Activated T-cell treated with anti-CD3 and anti-CD28 coated beads, Interleukin-2, amount 50 U/mL, for 4 hours (primary cell): Measurements from ENCODE around the gene APOL6. TPM values are rescaled to one million over a fixed set of nuclear protein-coding genes. Genes with fewer than 3 reads are reported as not detected.
"Not testable (repeated sequence)": the region's sequence is repeated elsewhere in the genome, so short reads cannot be mapped to it uniquely, and the experiment has no call there.

ENCODE experiments used
- ATAC-seq, 2 donors: fragments of 200-7000 bp; cut with Tn5 transposase; one replicate each; pipeline ENCODE4 v1.10.0; 2021
- DNase-seq: peaks from one replicate; pipeline ENCODE4 v3.0.0-alpha.2; 2020
- H3K27me3 Mint-ChIP-seq: one replicate; pipeline ENCODE4 v1.8.0; 2021; ENCODE audit warnings: low read depth, mixed read lengths
- H3K36me3 Mint-ChIP-seq: one replicate; pipeline ENCODE4 v1.8.0; 2022; ENCODE audit warnings: mixed read lengths; ENCODE audit not compliant: insufficient read depth
- H3K4me1 Mint-ChIP-seq: one replicate; pipeline ENCODE4 v1.8.0; 2021; ENCODE audit warnings: low read depth, mixed read lengths
- H3K4me3 Mint-ChIP-seq: one replicate; pipeline ENCODE4 v1.8.0; 2021; ENCODE audit warnings: mild to moderate bottlenecking, moderate library complexity, mixed read lengths
- H3K9me3 Mint-ChIP-seq: one replicate; pipeline ENCODE4 v1.8.0; 2021; ENCODE audit warnings: mixed read lengths
- total RNA-seq, 3 donors: library from RNA; stranded (reverse); gene quantifications; one replicate each; pipeline ENCODE4 v1.2.1, GENCODE V29; 2021

The APOL6 gene
- total RNA-seq, 3 donors from 2014 or later = 18.8 to 32.7 (median 24.5) TPM

- Mint-ChIP-seq H3K4me1 (no peaks in the 10 kb centered on the region), H3K27me3 (no peaks in the 10 kb centered on the region), H3K4me3 (no peak overlapping the region), H3K36me3 (no peaks in the 10 kb centered on the region), H3K9me3 (no peaks in the 10 kb centered on the region)
- no peak for DNase-seq
- ATAC-seq = no peak
Observed at GRCh38 chr22:35688913-35689675, 40.8 kb downstream of the APOL6 start.

- H3K27me3 Mint-ChIP-seq = no peaks in the 10 kb centered on the region
- no peak overlapping the region for H3K4me3 Mint-ChIP-seq
- DNase-seq (no peak), ATAC-seq (no peak)
- no peaks in the 10 kb centered on the region for H3K4me1 Mint-ChIP-seq
- H3K36me3 Mint-ChIP-seq = no peaks in the 10 kb centered on the region
- H3K9me3 Mint-ChIP-seq = no peaks in the 10 kb centered on the region
Observed at GRCh38 chr22:35690001-35690400, 41.8 kb downstream of the APOL6 start.

GRCh38 chr22:35695202-35695601 lies 47.0 kb downstream of the APOL6 start:
- H3K36me3 Mint-ChIP-seq = no peaks in the 10 kb centered on the region
- ATAC-seq = no peak
- H3K27me3 Mint-ChIP-seq = peaks cover 3% of the 10 kb centered on the region
- H3K4me3 Mint-ChIP-seq = no peak overlapping the region
- DNase-seq = no peak
- H3K4me1 Mint-ChIP-seq = no peaks in the 10 kb centered on the region
- H3K9me3 Mint-ChIP-seq = no peaks in the 10 kb centered on the region

- Mint-ChIP-seq H3K4me1 (no peaks in the 10 kb centered on the region), H3K27me3 (peaks cover 3% of the 10 kb centered on the region), H3K36me3 (no peaks in the 10 kb centered on the region), H3K4me3 (no peak overlapping the region), H3K9me3 (no peaks in the 10 kb centered on the region)
- ATAC-seq (peak; percentile 42 to 57), DNase-seq (no peak)
Observed at GRCh38 chr22:35697142-35697541, 48.9 kb downstream of the APOL6 start.

GRCh38 chr22:35699852-35700251 lies 51.6 kb downstream of the APOL6 start:
- H3K4me3 Mint-ChIP-seq, ATAC-seq, H3K27me3 Mint-ChIP-seq, H3K9me3 Mint-ChIP-seq, H3K4me1 Mint-ChIP-seq, DNase-seq, H3K36me3 Mint-ChIP-seq: not testable (repeated sequence)

GRCh38 chr22:35703861-35704584 lies 55.8 kb downstream of the APOL6 start:
- Mint-ChIP-seq H3K9me3 (no peaks in the 10 kb centered on the region), H3K36me3 (no peaks in the 10 kb centered on the region), H3K27me3 (no peaks in the 10 kb centered on the region), H3K4me1 (no peaks in the 10 kb centered on the region), H3K4me3 (no peak overlapping the region)
- DNase-seq (no peak), ATAC-seq (no peak)

- no peaks in the 10 kb centered on the region for H3K9me3 Mint-ChIP-seq
- DNase-seq (no peak), ATAC-seq (no peak)
- no peaks in the 10 kb centered on the region for H3K27me3 Mint-ChIP-seq
- no peak overlapping the region for H3K4me3 Mint-ChIP-seq
- H3K36me3 Mint-ChIP-seq = no peaks in the 10 kb centered on the region
- no peaks in the 10 kb centered on the region for H3K4me1 Mint-ChIP-seq
Observed at GRCh38 chr22:35705141-35705540, 56.9 kb downstream of the APOL6 start.

GRCh38 chr22:35708453-35708852 lies 60.2 kb downstream of the APOL6 start:
- no peaks in the 10 kb centered on the region for H3K4me1 Mint-ChIP-seq
- H3K36me3 Mint-ChIP-seq = peaks cover 1% of the 10 kb centered on the region
- H3K27me3 Mint-ChIP-seq = peaks cover 6% of the 10 kb centered on the region
- ATAC-seq (no peak), DNase-seq (no peak)
- H3K4me3 Mint-ChIP-seq = no peak overlapping the region
- peaks cover 10% of the 10 kb centered on the region for H3K9me3 Mint-ChIP-seq

GRCh38 chr22:35708917-35709316 lies 60.7 kb downstream of the APOL6 start:
- peaks cover 11% of the 10 kb centered on the region for H3K9me3 Mint-ChIP-seq
- ATAC-seq = no peak
- H3K27me3 Mint-ChIP-seq = peaks cover 11% of the 10 kb centered on the region
- no peak overlapping the region for H3K4me3 Mint-ChIP-seq
- H3K4me1 Mint-ChIP-seq = no peaks in the 10 kb centered on the region
- no peak for DNase-seq
- H3K36me3 Mint-ChIP-seq = peaks cover 1% of the 10 kb centered on the region

GRCh38 chr22:35711336-35711735 lies 63.1 kb downstream of the APOL6 start:
- Mint-ChIP-seq H3K4me1 (no peaks in the 10 kb centered on the region), H3K36me3 (peaks cover 1% of the 10 kb centered on the region), H3K4me3 (no peak overlapping the region), H3K27me3 (peaks cover 19% of the 10 kb centered on the region), H3K9me3 (peaks cover 11% of the 10 kb centered on the region)
- DNase-seq = no peak
- ATAC-seq = no peak

GRCh38 chr22:35712672-35713071 lies 64.4 kb downstream of the APOL6 start:
- H3K9me3 Mint-ChIP-seq = peaks cover 11% of the 10 kb centered on the region
- H3K4me3 Mint-ChIP-seq = no peak overlapping the region
- peaks cover 22% of the 10 kb centered on the region for H3K27me3 Mint-ChIP-seq
- peaks cover 1% of the 10 kb centered on the region for H3K36me3 Mint-ChIP-seq
- DNase-seq (no peak), ATAC-seq (no peak)
- H3K4me1 Mint-ChIP-seq = no peaks in the 10 kb centered on the region

- H3K4me1 Mint-ChIP-seq = no peaks in the 10 kb centered on the region
- no peak within 1 kb of the TSS for H3K4me3 Mint-ChIP-seq
- peaks cover 10% of the 10 kb centered on the region for H3K9me3 Mint-ChIP-seq
- no peak for DNase-seq
- H3K36me3 Mint-ChIP-seq = peaks cover 1% of the 10 kb centered on the region
- no peak for ATAC-seq
- peaks cover 22% of the 10 kb centered on the region for H3K27me3 Mint-ChIP-seq
Observed at GRCh38 chr22:35717572-35717971, 69.3 kb downstream of the APOL6 start, which contains the start of gene APOL5. Gene APOL5, plus strand, starts transcription at chr22:35717872. Its CDS starts 0 bp downstream, at chr22:35717872.
